OCI-LY7 (cell line): ENCODE measurements around the gene LRRC74A. TPM values are rescaled to one million over a fixed set of nuclear protein-coding genes. Genes with fewer than 3 reads are reported as not detected.

Experiments
- BruUV-seq: library from RNA; stranded (reverse); fragments of 400-500 nt; replicated peaks from 2 replicates; lab custom pipeline; 2021; lab: Mats Ljungman, UMichigan
- CTCF ChIA-PET: fragments of 300-600 bp; sonication (Branson Sonifier 250); formaldehyde crosslinking; loops from one replicate; lab custom pipeline; 2022; ENCODE audit warnings: antibody characterized with exemption; ENCODE audit not compliant: unreplicated experiment; lab: Charles Lee
- POLR2A ChIA-PET: fragments of 300-600 bp; sonication (Branson Sonifier 250); formaldehyde crosslinking; loops from one replicate; lab custom pipeline; 2022; ENCODE audit warnings: antibody characterized with exemption; lab: Charles Lee
- DNase-seq: peaks from one replicate; pipeline ENCODE4 v3.0.0-alpha.2; 2015; ENCODE audit warnings: low spot score
- H2AFZ ChIP-seq: fragments of 200-600 bp; sonication (generic), shearing (Covaris generic); 2 replicates; pipeline ENCODE4 v1.6.1; 2014; ENCODE audit warnings: mild to moderate bottlenecking, antibody characterized with exemption, low read length, moderate library complexity
- H3K27ac ChIP-seq: fragments of 200-600 bp; sonication (generic); 2 replicates; pipeline ENCODE4 v1.5.1; 2014; ENCODE audit warnings: mixed run types, low read depth, mild to moderate bottlenecking, moderate library complexity, low read length, inconsistent platforms; ENCODE audit not compliant: poor library complexity, severe bottlenecking
- H3K36me3 ChIP-seq: fragments of 200-600 bp; sonication (generic); 2 replicates; pipeline ENCODE4 v1.6.1; 2014; ENCODE audit warnings: mild to moderate bottlenecking, antibody characterized with exemption, low read length, moderate library complexity, mixed read lengths; ENCODE audit not compliant: insufficient read depth
- H3K4me1 ChIP-seq: fragments of 200-600 bp; sonication (generic); 2 replicates; pipeline ENCODE4 v1.5.1; 2014; ENCODE audit warnings: mild to moderate bottlenecking, low read length; ENCODE audit not compliant: insufficient read depth, poor library complexity, severe bottlenecking
- H3K4me2 ChIP-seq: fragments of 200-600 bp; sonication (generic); 2 replicates; pipeline ENCODE4 v1.6.1; 2014; ENCODE audit warnings: mild to moderate bottlenecking, low read length
- H3K4me3 ChIP-seq: fragments of 200-600 bp; sonication (generic); 2 replicates; pipeline ENCODE4 v1.5.1; 2014; ENCODE audit warnings: mild to moderate bottlenecking, low read depth, low read length; ENCODE audit not compliant: poor library complexity, severe bottlenecking
- H3K79me2 ChIP-seq: fragments of 200-600 bp; sonication (generic); 2 replicates; pipeline ENCODE4 v1.6.1; 2016; ENCODE audit warnings: low read depth, mild to moderate bottlenecking, low read length, moderate library complexity, mixed read lengths; ENCODE audit not compliant: insufficient read depth
- H3K9me2 ChIP-seq: fragments of 200-600 bp; sonication (generic); 2 replicates; pipeline ENCODE4 v1.6.1; 2016; ENCODE audit warnings: mild to moderate bottlenecking, low read length, mixed read lengths; ENCODE audit not compliant: insufficient read depth
- H3K9me3 ChIP-seq: fragments of 200-600 bp; sonication (generic); 2 replicates; pipeline ENCODE4 v1.6.1; 2014; ENCODE audit warnings: mild to moderate bottlenecking, mixed run types, low read length, mixed read lengths
- H4K20me1 ChIP-seq: fragments of 200-600 bp; sonication (generic); 2 replicates; pipeline ENCODE4 v1.6.1; 2014; ENCODE audit warnings: mild to moderate bottlenecking, antibody characterized with exemption, low read length, moderate library complexity, mixed read lengths; ENCODE audit not compliant: insufficient read depth
- EZH2phosphoT487 ChIP-seq: fragments of 200-600 bp; sonication (generic); IDR thresholded peaks from 2 replicates; pipeline ENCODE4 v1.6.1; 2018; ENCODE audit warnings: low read depth, borderline replicate concordance, mild to moderate bottlenecking, mixed run types, antibody characterized with exemption, low read length, moderate library complexity, mixed read lengths
- intact Hi-C: fragments of 100-400 bp; cut with micrococcal nuclease; formaldehyde crosslinking; loops from one replicate; pipeline ENCODE4 v1.10.0; 2022; ENCODE audit not compliant: unreplicated experiment
- total RNA-seq, 2 experiments: library from RNA; depleted of rRNA in 1 of 2; stranded (reverse); fragments of >200 nt in 1 of 2; shearing (Covaris generic) in 1 of 2; gene quantifications; 2 replicates each; pipeline ENCODE4 v1.2.3, GENCODE V29; 2014 to 2022
- TF ChIP-seq, protein P1 (sequence below): fragments of 200-600 bp; sonication (generic); conservative IDR thresholded peaks from 2 replicates; pipeline ENCODE4 v1.5.1; 2014; ENCODE audit warnings: mild to moderate bottlenecking, antibody characterized with exemption, low read length, moderate library complexity, mixed read lengths

LRRC74A gene
- total RNA-seq, 2 experiments from 2014 or later, result not detected

- Histone ChIP-seq H3K4me3 (no peak overlapping the region), H3K9me2 (no peaks in the 10 kb centered on the region), H3K27ac (no peak overlapping the region), H4K20me1 (no peaks in the 10 kb centered on the region), H3K4me1 (no peaks in the 10 kb centered on the region), H3K36me3 (no peaks in the 10 kb centered on the region), H3K9me3 (no peaks in the 10 kb centered on the region), H2AFZ (no peak overlapping the region), H3K79me2 (no peaks in the 10 kb centered on the region), H3K4me2 (no peak overlapping the region)
- intact Hi-C loops, result no loop called here
- ChIA-PET CTCF (no interaction called here), POLR2A (no interaction called here)
- no TSS peak for BruUV-seq
- TF ChIP-seq, protein P1, sequence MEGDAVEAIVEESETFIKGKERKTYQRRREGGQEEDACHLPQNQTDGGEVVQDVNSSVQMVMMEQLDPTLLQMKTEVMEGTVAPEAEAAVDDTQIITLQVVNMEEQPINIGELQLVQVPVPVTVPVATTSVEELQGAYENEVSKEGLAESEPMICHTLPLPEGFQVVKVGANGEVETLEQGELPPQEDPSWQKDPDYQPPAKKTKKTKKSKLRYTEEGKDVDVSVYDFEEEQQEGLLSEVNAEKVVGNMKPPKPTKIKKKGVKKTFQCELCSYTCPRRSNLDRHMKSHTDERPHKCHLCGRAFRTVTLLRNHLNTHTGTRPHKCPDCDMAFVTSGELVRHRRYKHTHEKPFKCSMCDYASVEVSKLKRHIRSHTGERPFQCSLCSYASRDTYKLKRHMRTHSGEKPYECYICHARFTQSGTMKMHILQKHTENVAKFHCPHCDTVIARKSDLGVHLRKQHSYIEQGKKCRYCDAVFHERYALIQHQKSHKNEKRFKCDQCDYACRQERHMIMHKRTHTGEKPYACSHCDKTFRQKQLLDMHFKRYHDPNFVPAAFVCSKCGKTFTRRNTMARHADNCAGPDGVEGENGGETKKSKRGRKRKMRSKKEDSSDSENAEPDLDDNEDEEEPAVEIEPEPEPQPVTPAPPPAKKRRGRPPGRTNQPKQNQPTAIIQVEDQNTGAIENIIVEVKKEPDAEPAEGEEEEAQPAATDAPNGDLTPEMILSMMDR, result no peak
- no peak for TF ChIP-seq EZH2phosphoT487
- DNase-seq, result no peak
These were observed 5.5 kb upstream of the LRRC74A start for GRCh38 chr14:76820700-76821099.

DNA sequence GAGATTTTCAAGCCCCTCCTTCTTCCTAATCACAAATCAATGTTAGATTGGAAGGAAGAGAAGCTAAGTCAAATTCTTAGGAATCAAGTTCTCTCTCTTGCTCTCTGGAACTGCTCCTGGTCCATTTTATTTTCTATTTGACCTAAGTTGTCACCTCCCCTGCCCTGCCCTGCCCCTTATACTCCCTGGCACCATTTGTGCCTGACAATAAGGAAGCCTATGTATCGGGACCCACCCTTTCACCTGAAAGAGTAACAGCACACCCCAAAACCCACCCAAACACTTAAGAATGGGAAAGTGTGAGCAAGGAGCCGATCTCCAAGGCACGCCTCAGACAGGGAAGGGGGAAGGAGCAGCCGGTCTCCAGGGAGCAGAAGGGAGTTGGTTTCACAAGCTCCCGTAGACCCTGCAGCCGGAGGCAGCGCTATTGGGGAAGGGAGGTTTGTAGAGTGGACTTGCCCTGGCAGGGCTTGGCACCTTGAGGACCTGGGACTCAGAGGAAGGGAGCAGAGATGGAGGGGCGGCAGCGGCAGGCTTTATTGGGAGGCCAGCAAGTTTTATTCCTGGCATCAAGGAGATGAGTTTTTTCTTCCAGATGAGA, 1.6 kb downstream of the LRRC74A start:
- Histone ChIP-seq H3K4me3 (no peak overlapping the region), H2AFZ (no peak overlapping the region), H3K27ac (no peak overlapping the region), H3K9me3 (no peaks in the 10 kb centered on the region), H3K4me2 (no peak overlapping the region), H3K4me1 (no peaks in the 10 kb centered on the region), H3K36me3 (no peaks in the 10 kb centered on the region), H3K9me2 (no peaks in the 10 kb centered on the region), H3K79me2 (no peaks in the 10 kb centered on the region), H4K20me1 (no peaks in the 10 kb centered on the region)
- TF ChIP-seq, protein P1, result no peak
- TF ChIP-seq EZH2phosphoT487, result no peak
- ChIA-PET POLR2A (interaction anchor here (1.0 kb wide), 1 partner anchor 211 kb away, joined by 4 read pairs; no protein-coding TSS in a partner anchor), CTCF (no interaction called here)
- DNase-seq, result no peak
- no TSS peak for BruUV-seq
- intact Hi-C loops, result no loop called here

GRCh38 chr14:76828339-76829012, 2.3 kb downstream of the LRRC74A start:
- Histone ChIP-seq H2AFZ (no peak overlapping the region), H3K27ac (no peak overlapping the region), H3K4me1 (no peaks in the 10 kb centered on the region), H4K20me1 (no peaks in the 10 kb centered on the region), H3K9me3 (no peaks in the 10 kb centered on the region), H3K4me2 (no peak overlapping the region), H3K9me2 (no peaks in the 10 kb centered on the region), H3K36me3 (no peaks in the 10 kb centered on the region), H3K79me2 (no peaks in the 10 kb centered on the region), H3K4me3 (no peak overlapping the region)
- CTCF ChIA-PET, result no interaction called here
- intact Hi-C loops, result no loop called here
- TF ChIP-seq, protein P1, result no peak
- TF ChIP-seq EZH2phosphoT487, result no peak
- POLR2A ChIA-PET, result no interaction called here
- no TSS peak for BruUV-seq
- DNase-seq, result no peak
